HK-2 (cell line): Measurements from ENCODE around the gene ADAMTS2.

Source experiments
- DNase-seq: peaks from one replicate; pipeline ENCODE4 v3.0.0-alpha.2; 2018; ENCODE audit not compliant: unreplicated experiment

Gene ADAMTS2

DNA sequence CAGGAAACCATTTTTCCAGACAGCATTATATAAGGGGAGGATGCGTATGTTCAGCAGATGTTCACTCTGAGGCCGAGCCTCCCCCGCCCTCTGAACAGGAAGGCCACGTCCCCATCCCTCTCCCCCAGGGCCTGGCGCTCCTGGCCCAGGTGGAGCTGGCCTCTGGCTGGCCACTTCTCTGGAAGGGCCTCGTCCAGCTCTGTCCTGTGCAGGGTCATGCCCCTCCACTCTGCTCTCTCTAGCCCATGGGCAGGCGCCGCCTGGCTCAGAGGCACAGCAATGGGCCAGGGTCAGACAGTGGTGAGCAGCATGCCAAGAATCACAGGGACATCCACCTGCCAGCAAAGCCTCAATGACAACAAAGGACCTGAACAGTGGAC is 34.2 kb downstream of the ADAMTS2 start:
- no peak for DNase-seq

DNA sequence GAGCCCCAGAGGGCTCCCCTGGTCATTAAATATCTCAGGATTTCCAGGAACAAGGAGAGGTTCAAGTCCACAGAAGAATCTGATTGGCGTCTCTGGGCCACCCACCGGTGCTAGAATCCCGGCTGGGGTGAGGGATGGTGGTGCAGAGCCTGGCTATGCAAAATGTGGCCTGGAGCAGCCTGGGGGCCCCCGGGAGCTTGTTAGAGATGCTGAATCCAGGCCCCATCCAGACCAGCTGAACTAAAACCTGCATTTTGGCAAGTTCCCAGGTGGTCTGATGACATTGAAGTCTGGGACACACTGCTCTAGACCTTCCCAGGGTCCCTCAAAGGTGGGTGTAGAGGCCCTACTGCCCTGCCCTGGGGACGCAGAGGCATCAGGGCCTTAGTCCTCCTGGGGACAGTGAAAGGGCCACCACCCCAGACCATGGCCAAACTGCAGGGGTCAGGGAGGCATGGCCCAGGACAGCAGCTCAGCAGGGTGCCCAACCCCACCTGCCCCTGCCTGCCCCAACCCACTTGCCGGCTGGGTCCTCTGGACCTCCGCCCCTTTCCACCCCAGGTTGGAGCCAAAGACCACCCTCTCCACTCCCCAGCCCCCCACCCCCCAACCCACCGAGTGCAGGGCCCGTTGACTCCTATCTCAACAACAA is 34.7 kb downstream of the ADAMTS2 start:
- DNase-seq = no peak

DNA sequence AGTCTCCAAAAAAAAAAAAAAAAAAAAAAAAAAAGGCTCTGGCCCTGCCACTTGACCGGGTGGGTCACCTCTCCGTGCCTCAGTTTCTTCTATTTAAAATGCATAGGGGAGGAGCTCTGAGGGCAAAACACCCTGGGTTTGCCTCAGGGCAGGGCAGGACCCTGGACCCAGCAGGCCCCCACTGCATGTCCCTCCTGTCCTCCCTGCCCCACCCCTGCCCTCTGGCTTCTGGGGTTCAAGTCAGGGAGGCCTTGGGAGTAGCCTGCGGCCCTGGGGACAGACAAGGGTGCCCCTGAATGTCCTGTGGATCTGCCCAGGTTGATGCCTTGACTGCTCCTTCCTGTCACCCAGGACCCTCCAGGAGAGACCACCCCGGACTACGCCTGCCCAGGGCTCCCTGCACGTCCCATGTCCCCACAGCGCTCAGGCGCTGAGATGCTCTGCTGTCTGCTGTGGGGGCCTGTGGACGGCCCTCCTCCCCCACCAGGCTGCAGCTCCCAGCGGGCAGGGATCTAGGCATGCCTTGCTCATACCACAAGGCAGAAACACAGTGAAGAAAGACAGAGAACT is 35.4 kb downstream of the ADAMTS2 start:
- no peak for DNase-seq

DNA sequence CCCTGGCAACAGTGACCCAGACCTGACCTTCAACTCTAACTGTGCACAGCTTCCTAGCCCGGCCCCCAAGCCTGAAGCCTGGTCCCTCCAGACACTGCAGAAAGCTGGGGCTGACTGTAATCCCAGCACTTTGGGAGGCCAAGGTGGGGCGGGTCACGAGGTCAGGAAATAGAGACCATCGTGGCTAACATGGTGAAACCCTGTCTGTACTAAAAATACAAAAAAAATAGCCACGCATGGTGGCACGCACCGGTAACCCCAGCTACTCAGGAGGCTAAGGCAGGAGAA is 35.9 kb downstream of the ADAMTS2 start:
- no peak for DNase-seq

DNA sequence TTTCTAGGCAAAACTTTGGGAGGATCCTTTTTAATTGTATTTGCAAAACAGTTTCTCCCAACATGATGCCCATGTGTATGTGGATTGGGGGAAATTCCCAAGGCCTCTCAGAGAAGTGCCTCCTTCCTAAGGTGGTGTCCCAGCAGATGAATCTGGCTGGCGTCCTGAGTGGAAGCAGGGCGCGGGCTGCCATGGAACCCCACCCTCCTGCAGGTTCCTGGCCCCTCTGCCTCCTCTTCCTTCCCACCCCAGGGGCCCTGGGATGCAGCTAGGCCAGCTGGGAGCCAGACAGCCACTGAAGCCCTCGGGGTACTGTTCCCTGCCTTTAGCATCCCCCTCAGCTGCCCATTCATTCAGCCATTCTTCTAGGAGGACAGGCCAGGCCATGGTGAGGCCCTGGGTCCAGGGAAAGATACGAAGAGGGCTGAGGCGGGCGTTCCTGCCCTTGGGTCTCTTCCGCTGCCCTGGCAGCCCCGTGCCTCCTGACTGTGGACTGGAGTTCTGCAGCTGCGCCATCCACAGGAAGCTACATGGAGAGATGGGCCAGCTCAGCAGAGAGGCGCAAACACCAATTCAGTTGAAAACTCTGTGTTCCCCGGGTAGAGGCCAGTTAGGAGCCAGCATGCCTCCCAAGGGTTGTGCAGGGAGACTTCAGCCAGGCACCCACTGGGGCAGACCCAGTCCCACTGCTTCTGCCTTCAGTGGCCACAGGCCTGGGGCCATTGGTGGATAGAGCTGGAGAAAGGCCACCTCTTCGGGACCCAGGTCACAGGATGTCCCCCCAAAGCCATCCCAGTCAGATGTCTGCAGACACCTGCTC is 36.5 kb downstream of the ADAMTS2 start:
- no peak for DNase-seq

DNA sequence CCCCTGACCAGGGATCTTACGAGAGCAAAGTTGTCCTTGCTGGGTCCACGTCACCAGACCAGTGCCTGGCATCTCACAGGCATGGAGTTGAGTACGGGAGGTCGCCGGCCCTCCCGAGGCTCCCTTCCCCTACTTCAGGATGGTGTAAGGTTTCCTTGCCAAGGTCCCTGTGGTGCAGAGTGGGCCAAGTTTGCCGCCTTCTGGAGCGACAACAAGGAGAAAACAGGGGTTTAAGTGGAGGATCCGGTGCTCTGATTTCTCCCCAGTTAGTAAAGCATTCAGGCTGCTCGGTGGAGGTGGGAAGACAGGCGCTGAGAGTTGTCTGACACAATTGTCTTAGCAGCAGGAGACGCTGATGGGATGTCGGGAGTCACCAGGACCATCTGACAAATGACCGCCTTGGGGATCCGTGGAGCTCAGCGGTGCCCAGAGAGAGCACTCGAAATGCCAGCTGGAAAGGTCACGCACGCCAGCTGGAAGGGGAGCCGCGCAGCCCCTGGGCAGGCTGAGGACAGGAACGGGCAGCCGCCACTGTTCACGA is 37.3 kb downstream of the ADAMTS2 start:
- DNase-seq = no peak

DNA sequence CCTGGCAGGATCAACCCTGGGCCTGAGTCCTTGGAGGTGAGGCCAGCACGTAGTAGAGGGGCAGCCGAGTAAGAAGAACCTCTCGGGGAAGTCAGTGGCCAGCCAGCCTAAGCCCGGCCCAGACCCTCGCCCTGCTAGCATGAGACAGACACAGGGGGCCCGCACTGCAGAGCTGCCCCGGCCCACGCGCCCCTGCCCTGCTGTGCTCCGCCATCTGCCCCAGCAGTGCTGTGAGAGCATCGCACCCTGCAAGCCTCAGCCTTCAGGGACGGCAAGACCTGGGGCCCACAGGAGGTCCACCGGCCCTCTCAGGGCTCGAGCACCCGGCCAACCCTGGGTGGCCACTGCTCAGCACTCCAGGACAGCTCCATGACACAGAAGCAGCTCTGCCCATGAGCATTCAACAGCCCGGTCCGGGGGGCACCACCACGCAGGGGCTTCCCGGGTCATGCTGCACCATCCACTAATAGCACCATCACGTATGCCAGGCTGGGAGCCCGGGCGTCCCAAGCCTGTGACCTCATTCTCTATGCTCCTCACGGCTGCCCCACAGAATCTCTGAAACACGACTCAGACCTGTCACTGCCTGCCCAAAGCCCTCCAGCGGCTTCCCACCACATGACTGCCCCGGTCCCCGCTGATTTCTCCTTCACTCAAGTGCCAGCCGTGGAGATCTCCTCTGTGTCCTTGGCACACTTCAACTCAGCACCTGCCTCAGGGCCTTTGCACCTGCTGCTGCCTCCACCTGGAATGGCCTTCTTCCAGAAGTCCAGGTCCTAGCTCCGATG is 38.1 kb downstream of the ADAMTS2 start:
- DNase-seq = no peak

DNA sequence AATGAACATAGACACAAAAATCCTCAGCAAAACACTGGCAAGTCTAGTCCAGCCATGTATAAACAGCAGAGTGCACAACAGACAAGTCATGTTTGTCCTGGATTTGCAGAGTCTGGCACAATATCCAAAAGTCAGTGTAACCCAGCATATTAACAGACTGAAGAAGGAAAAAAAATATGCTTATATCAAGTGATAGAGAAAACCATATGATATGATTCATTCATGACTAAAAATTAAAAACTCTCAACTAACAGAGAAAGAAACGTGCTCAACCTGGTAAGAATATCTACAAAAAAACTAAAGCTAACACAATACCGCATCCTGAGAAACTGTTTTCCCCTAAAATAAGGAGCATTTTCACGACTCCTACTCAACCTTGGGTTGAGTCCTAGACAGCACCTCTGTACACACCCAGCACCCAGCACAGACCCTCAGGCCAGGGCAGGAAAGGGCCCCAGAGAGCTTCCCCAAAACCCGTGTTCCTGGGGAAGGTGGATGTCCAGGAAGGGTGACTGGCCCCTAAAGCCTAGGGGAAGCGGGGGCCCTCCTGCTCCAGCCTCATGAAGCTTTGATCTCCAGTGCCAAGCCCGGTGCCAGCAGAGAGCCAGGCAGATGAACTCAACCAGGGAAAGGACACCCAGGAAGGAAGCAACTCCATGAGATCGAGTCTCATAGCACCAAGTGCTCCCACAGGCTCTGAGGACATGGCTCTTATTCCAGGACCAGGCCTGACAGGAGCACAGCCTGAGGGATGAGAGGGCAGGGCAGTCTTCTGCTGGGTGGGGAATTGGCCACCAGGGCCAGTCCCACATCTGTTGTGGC is 38.9 kb downstream of the ADAMTS2 start:
- DNase-seq = no peak

DNA sequence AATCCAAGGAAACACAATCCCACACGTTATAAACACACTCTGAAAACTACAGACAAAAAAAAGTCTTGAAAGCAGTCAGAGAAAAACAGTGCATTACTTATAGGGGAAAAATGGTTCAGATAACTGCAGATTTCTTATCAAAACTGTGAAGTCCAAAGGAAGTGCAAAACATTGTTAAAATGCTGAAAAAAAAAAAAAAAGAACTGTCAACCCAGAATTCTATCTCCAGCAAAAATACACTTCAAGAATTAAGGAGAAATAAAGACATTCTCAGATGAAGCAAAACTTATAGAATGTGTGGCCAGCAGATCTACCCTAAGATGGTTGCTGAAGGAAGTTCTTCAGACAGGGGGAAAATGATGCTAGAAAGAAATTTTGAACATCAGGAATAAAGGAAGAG is 40.4 kb downstream of the ADAMTS2 start:
- no peak for DNase-seq

DNA sequence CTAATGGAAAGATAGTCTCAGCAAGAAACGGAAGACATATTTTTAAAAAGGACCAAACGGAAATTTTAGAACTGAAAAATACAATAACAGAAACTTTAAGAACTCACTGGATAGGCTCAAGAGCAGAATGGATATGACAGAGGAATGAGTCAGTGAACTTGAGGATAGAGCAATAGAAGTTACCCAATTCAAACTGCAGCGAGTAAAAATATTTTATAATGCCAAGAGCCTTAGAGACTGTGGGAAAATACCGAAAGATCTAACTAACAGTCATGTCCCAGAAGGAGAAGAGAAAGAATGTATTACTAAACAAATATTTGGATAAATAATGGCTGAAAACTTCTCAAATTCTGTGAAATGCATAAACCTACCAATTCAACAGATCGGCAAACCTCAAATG is 40.8 kb downstream of the ADAMTS2 start:
- DNase-seq = no peak

DNA sequence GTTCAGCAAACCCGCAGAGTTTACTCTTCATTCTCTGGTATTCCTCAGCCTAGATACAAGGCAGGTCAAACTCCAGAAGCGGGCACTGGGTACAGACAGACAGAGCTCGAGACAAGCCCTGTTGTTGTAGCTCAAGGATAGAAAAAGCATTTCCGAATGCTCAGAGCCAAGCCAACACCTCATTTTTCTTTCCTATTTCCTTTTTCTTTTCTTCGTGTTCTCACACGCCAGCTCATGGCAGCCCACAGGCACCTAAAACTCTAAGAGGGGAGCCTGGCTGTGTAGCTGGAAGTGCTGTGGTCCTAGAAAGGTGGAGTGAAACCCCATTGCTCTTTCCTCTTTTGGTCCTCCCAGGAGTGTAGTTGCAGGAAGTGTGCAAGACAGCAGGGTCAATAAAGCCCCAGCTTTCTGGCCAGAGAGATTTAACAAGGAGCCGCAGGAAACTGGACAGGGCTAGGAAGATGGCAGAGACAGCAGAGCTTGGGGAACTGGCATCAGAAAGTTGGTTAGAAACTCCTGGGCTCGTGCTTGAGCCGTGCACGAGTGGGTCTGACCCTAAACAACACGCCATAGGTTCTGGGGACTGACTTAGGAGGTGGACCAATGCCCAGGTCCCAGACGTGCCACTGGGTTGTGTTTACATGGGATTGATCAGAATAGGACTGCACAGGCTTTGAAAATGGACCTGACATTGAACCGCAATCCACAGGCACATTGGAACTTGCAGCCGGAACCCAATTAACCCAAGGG is 41.6 kb downstream of the ADAMTS2 start:
- no peak for DNase-seq

DNA sequence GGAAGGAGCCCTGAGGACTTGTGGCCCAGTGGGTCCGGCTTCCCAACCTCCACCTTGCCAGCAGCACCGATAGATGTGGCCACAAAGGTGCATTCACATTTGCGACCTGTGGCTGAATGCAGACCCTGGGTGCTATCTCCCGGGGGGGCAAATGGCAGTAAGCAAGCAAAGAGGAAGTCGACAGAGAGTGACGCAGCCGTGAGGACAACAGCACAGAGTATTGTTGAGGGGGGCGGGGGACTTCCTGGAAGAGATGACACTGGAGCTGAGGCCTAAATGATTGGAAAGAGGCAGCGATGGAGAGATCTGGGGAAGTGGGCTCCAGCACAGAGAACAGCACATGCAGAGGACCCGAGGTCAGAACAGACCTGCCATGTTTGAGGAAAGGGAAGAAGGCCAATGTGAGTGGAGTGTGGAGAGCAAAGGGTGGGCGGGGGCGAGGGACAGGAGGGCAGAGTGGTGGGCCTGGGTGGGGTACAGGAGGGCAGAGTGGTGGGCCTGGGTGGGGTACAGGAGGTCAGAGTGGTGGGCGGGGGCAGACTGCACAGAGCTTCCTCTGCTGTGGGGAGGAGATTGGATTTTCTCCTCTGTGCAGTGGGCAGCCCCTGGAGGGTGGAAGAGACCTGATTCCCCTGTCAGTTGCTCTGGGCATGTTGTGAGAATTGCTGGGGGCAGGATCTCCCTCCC is 42.6 kb downstream of the ADAMTS2 start:
- DNase-seq = no peak

DNA sequence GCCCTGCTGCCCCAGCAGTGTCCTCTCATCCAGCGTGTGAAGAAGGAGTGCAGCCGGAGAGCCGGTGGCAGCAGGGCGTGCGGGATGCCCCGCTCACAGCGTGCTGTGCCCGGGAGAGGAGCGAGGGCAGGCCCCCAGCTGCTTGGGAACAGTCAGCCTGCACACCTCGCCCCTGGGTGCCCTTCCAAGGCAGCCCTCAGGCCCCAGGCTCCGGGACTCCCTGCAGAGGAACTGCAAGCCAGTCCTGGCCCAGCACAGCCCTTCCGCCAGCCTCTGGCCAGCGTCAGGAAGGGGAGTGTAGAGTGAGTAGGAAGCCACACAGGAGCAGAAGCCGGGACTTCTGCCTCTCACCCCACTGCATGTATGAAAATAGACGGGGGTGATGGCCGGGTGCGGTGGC is 43.5 kb downstream of the ADAMTS2 start:
- no peak for DNase-seq

DNA sequence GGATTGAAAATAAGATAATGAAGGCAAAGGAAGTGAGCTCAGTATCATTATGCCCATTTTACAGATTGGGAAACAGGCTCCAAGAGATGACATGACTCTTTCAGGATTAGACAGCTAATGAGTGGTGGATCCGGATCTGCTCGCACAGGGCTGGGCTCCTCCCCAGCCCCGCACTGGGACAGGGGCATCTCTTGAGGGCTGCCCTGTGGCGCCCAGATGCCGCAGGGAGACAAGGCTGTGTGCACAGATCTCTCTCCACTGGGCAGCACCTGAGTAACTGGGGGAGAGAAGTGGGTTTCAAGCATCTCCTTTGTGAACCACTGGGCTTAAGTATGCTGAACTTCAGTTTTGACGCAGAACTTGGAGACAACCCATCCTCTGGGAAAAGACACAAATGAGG is 43.9 kb downstream of the ADAMTS2 start:
- DNase-seq = no peak

DNA sequence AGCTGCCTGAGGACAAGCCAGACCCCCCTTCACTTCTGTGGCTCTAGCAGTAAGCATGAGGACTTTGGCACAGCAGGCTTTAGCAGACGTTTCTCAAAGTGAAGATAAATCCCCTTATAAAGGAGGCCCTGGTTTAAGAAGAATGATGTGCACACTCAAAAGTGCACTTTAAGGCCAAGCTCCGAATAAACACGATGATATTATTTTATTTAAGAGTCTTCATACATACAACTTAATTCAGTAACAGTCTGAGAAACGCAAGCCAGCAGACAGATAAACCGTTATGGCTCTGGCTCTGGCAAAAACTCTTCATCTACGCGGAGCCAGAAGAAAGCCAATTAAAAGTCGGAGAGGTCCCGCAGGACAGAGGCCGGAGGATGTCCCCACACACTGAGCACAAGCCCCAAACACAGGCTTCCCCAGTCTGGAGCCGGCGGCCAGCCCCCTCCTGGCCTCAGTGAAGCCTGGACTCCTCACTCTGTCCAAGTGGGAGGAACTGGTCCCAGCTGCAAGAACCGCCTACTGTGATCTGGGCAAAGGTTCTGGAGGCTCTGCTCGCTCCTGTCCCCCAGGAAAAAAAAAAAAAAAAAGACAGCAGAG is 44.6 kb downstream of the ADAMTS2 start:
- no peak for DNase-seq

DNA sequence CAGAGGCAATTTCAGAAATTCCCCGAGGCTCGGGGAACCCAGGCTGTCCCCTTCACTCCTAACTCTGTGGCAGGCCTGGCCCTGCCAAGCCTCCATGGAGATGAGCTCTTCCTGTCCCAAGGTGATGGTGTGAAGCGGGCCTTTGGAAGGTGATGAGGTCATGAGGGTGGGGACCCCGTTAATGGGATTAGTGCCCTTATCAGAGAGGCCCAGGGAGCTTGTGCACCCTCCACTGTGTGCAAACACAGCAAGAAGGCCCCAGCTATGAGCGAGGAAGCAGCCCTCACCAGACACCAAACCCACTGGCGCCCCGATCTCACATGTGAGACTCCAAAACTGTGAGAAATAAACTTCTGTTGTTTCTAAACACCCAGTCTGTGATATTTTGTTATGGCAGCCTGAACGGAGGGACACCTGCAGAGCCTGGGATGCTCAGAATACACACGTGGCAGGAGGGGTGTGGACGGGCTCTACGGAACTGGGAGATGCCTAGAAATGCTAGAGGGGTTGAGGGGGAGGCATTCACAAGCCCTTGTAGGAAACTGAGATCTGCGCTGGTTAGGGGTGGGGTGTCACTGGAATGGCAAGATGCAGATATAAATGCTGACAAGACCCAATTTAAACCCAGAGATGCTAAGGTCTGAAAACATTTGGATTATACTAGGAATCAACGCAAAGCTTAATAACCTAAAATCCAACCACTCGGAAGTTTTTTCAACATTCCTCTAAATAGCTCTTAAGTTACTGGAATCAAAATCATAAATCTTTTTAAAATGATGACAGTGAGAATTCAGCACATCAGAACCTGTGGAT is 46.9 kb downstream of the ADAMTS2 start:
- DNase-seq = no peak

DNA sequence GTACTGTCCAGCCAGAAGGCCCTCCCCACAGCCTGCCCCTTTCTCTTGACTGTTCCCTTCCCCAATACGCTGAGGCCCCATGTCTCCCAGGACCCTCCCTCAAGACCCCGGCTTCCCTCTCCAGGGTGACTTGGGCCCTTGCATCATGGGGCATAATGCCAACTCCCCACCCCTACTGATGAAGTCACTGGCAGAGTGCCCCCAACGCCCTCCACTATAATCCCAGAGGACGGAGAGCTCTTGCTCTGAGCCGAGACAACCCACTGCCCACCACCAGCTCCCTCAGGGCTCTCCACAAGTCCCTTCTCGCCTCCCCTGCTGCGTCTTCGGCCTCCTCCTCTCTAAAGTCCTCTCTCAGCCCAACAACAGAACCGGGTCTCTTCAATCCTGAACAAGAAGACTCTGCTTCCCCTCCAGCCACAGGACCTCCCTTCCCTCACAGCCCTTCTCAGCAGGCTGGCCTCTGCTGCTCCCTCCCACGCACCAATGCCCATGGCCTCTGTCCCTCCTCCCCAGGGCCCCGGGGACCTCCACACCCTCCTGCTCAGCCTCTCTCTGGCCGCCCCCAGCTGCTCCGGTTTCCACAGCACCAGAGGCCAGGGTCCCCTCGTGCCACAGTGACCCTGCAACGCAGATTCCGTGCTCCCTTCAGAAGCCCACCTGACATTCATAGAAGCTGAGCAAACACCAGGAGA is 47.6 kb downstream of the ADAMTS2 start:
- no peak for DNase-seq

DNA sequence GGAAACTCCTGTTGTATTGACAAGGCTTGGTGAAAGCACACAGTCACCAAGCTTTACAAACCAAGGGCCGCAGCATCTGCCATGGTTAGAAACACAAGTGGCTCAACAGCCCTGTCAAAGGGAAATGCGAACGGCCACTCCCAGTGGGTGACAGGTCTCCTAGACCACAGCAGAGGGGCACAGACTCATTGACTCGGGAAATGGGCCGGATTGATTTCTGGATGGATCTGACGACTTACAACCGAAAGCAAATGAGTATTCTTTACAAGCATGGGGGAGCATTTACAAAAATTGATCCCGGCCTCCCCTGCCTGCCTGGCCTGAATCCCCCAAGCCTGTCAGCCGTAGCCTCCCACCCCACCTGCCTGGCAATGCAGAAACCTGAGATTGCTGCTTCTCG is 48.2 kb downstream of the ADAMTS2 start:
- DNase-seq = no peak
